Choroid plexus epithelial cell (primary cell): ENCODE measurements around the gene PRKAR2B.

Source experiments
- DNase-seq: peaks from one replicate; pipeline ENCODE4 v3.0.0-alpha.2; 2010; ENCODE audit warnings: low read depth
- H3K4me3 ChIP-seq: 2 replicates; pipeline ENCODE4 v1.5.1; 2011; ENCODE audit warnings: low read depth, mild to moderate bottlenecking, control low read depth, low read length, moderate library complexity
- CTCF ChIP-seq: conservative IDR thresholded peaks from 2 replicates; pipeline ENCODE4 v1.5.1; 2011; ENCODE audit warnings: low read depth, mild to moderate bottlenecking, control low read depth, inconsistent platforms, low read length, moderate library complexity

Gene PRKAR2B

DNA sequence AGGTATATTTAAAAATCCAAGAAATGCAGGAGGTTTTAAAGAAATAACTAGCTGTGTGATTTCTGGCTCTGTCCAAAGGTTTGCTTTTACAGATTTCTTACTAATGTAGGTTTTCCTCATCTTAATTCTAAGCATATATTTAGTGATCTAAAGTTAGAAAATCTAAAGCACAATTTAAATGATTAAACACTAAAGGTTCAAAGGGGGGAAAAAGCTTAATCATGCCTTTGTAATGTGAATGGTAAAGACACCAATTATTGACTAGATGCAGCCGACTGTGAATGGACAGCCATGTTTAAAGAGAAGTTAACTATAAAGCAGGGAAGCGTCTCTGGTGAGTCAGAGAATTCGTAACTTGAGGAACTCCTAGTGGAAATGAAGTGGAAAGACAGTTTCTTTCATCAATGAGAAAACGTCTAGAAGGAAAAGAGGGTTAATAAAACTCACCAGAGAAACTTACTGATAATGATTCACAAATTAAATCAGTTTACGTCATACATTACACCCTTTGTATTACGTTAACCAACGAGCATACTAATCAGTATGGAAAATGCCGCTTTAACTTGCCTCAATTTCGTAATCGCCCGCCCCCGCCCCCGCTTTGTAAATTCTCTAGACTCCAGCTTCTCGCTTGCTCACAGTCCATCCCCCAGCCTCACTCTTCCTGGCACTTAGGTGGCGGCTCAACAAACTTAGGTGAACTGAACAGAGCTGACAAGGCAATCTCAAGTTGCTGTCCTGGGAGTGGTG is 123.2 kb downstream of the PRKAR2B start:
- TF ChIP-seq CTCF: peak; percentile 41
- peak overlapping the region; percentile 64 for H3K4me3 ChIP-seq
- peak; percentile 93 for DNase-seq

- H3K4me3 ChIP-seq: peak within 1 kb of the TSS; percentile 92
- TF ChIP-seq CTCF: no peak
- peak; percentile 100 for DNase-seq
Observed at GRCh38 chr7:107168233-107169119, 124.0 kb downstream of the PRKAR2B start, which contains the start of gene HBP1. HBP1 (plus strand) TSS chr7:107169003; CDS start chr7:107179894, 10,891 bp downstream.

DNA sequence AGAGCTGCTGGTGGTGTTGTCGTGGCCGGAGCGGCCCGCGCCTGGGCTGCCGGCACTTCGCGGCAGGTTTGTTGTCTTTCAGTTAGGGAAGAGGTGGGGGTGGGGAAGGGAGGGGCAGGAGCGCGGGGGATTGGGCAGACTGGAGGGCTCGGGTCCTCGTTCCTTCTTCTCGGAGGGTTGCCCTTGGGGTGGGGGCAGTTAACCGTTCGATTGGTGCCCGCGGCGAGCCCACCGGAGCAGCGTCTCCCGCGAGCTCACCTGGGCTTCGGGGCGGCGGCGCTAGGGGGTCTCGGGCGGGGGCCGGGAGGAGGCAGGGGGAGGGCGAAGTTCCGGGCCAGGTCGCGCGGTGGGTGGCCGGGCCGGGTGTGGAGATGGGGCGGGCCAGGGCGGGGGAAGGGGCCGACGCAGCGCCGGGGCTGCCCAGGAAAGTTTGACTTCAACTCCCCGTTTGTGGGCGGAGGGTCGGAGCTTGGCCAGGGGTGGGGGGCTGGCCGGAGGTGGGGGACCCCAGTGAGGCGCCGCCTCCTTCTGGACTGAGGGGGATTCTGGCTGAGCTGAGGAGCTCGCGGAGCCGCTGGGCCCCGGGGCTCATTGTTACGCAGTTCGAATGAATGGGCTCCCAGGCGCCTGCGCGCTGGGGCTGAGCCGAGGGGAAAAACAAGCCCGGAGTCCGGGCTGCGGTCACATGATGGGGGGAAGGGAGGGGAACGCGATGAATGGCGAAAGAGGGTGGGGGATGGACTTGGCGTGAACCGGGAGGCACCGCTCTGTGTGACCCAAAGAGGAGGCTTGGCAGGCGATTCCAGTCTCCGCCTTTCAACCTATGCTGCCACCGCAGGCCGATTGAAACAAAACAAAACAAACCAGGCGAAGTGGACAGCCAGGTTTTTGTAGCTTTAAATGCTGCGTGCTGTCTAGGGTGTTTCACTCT is 124.9 kb downstream of the PRKAR2B start:
- peak; percentile 99 for DNase-seq
- peak; percentile 19 for TF ChIP-seq CTCF
- H3K4me3 ChIP-seq: peak overlapping the region; percentile 92

- DNase-seq: no peak
- peak overlapping the region; percentile 92 for H3K4me3 ChIP-seq
- TF ChIP-seq CTCF: no peak
Observed at GRCh38 chr7:107170051-107170915, 125.8 kb downstream of the PRKAR2B start.

- TF ChIP-seq CTCF: no peak
- DNase-seq: no peak
- no peak overlapping the region for H3K4me3 ChIP-seq
Observed at GRCh38 chr7:107171496-107171895, 127.0 kb downstream of the PRKAR2B start.
